ENCODE measurements around the gene TBC1D17. TPM values are rescaled to one million over a fixed set of nuclear protein-coding genes. Genes with fewer than 3 reads are reported as not detected.

TBC1D17 gene
- total and polyA plus RNA-seq, 10 of the 15 experiments (the other 5 are each of a cell fraction or from before 2014, with no cell fraction given) = 0.42 to 20.4 (median 11.2) TPM

GRCh38 chr19:49891393-49891792 is 13.9 kb downstream of the TBC1D17 start:
- SMC1A ChIA-PET (ENCODE audit: uncharacterized antibody, unreplicated experiment) = interaction anchor here (0.8 to 7.3 kb wide), 2 partner anchors 28 to 36 kb away, joined by 3 to 78 read pairs; partner anchors contain the start of genes ATF5 and NUP62
- DNase-seq (ENCODE audit: low read depth, low spot score) (no peak), ATAC-seq (no peak), FAIRE-seq (no peak)
- intact Hi-C loops (cut with micrococcal nuclease; ENCODE audit: unreplicated experiment) = no loop called here
- Histone ChIP-seq H3K4me2 (ENCODE audit: control insufficient read depth, insufficient read depth) (peak overlapping the region; percentile 49; the same call in 1 of the 2 replicates), H3K4me1 (ENCODE audit: control insufficient read depth, insufficient read depth, low read length) (peaks cover 38% of the 10 kb centered on the region), H3K36me3 (ENCODE audit: control insufficient read depth in 2 of 2, insufficient read depth in 2 of 2, low read length in 1 of 2) (peaks cover 0 to 9% of the 10 kb centered on the region in 2 experiments; a peak in 3 of 4 replicates), H3K27me3 (replicated peaks in 1 of 2; ENCODE audit: control insufficient read depth in 2 of 2, insufficient read depth in 2 of 2, low read length in 1 of 2) (no peaks in the 10 kb centered on the region), H3K27ac (ENCODE audit: control insufficient read depth, insufficient read depth) (no peak overlapping the region), H2AFZ (ENCODE audit: control insufficient read depth, low read depth, low read length) (no peak overlapping the region), H3K9me3 (replicated peaks; ENCODE audit: control insufficient read depth, insufficient read depth, low read length) (no peaks in the 10 kb centered on the region; the same call in 2 of the 3 replicates), H3K9ac (ENCODE audit: control insufficient read depth, insufficient read depth, low read length) (no peak overlapping the region), H3K79me2 (ENCODE audit: control insufficient read depth, insufficient read depth, low read length) (peaks cover 43% of the 10 kb centered on the region), H3K4me3 (no peak overlapping the region; the same call in 1 of the 2 replicates), H4K20me1 (ENCODE audit: control insufficient read depth, insufficient read depth) (no peaks in the 10 kb centered on the region)
- TF ChIP-seq SKIL (IDR thresholded peaks at IDR 0.05; ENCODE audit: low read depth, poor library complexity, severe bottlenecking) = no peak
- TF ChIP-seq ZNF384 (IDR thresholded peaks at IDR 0.05; ENCODE audit: borderline replicate concordance, low read depth, low read length) = no peak
- no peak for TF ChIP-seq ZNF217 (IDR thresholded peaks at IDR 0.05)
- TF ChIP-seq BACH1 (IDR thresholded peaks at IDR 0.05; ENCODE audit: borderline replicate concordance) = peak; percentile 43; the same call in 1 of the 2 replicates
- no peak for TF ChIP-seq MEF2A (IDR thresholded peaks at IDR 0.05; ENCODE audit: insufficient read depth, low read depth, low read length)
- peak; percentile 57; the same call in 1 of the 2 replicates for TF ChIP-seq POLR2AphosphoS5 (IDR thresholded peaks at IDR 0.05; ENCODE audit: low read length)
- CTCF ChIA-PET = interaction anchor here (1.0 to 1.4 kb wide), 3 partner anchors 20 to 39 kb away, joined by 3 to 4 read pairs (median 3); no protein-coding TSS in a partner anchor
- POLR2A ChIA-PET = interaction anchor here (0.7 to 1.5 kb wide), 10 partner anchors 9 to 219 kb away, joined by 3 to 6 read pairs (median 4); partner anchors contain the start of genes AKT1S1, ATF5 and NUP62
- in situ Hi-C loops (cut with MboI) = loop anchor here (25.0 kb wide), 1 partner anchor 1254 kb away; the partner anchor contains the start of genes CA11 and DBP
- RAD21 ChIA-PET (ENCODE audit: unreplicated experiment) = interaction anchor here (0.7 to 2.5 kb wide), 4 partner anchors 20 to 125 kb away, joined by 3 to 14 read pairs (median 4); partner anchors contain the start of gene AP2A1
- TSS peak; percentile 37 for BruUV-seq (replicated peaks)
- WGBS (ENCODE audit: insufficient coverage, insufficient replicate concordance, low lambda C conversion rate, missing lambda C conversion rate) = 81% methylated on average over 17 of the region's 17 CpGs
